Lower lobe of right lung (tissue), 2 donors: Measurements from ENCODE around the gene RMND5B. TPM values are rescaled to one million over a fixed set of nuclear protein-coding genes. Genes with fewer than 3 reads are reported as not detected.

ENCODE experiments used
- ATAC-seq, 2 donors: fragments of 200-7000 bp; cut with Tn5 transposase; one replicate each; pipeline ENCODE4 v1.9.1; 2020 to 2022; ENCODE audit warnings: mild to moderate bottlenecking in 2 of 2, moderate library complexity in 2 of 2
- DNase-seq: peaks from one replicate; pipeline ENCODE4 v3.0.0-alpha.2; 2020
- H3K27ac ChIP-seq: fragments of 200-600 bp; one replicate; pipeline ENCODE4 v1.8.0; 2022
- H3K27me3 ChIP-seq: fragments of 200-600 bp; one replicate; pipeline ENCODE4 v1.8.0; 2022; ENCODE audit warnings: low read depth
- H3K36me3 ChIP-seq: fragments of 200-600 bp; one replicate; pipeline ENCODE4 v1.8.0; 2022; ENCODE audit warnings: mild to moderate bottlenecking
- H3K4me1 ChIP-seq: fragments of 200-600 bp; one replicate; pipeline ENCODE4 v1.8.0; 2022
- H3K4me3 ChIP-seq: fragments of 200-600 bp; one replicate; pipeline ENCODE4 v1.8.0; 2022; ENCODE audit warnings: mild to moderate bottlenecking
- H3K9me3 ChIP-seq: fragments of 200-600 bp; one replicate; pipeline ENCODE4 v1.8.0; 2022
- intact Hi-C: fragments of 100-400 bp; cut with DNase I; formaldehyde crosslinking; loops from one replicate; pipeline ENCODE4 v1.11.0; 2022
- total RNA-seq: library from RNA; stranded (reverse); fragmentation: NEBNext Ultra II Directional; extraction: Animal tissue kit (Norgen Biotek cat#: 25700); gene quantifications from one replicate; pipeline ENCODE4 v1.2.1, GENCODE V29; 2021
- TF ChIP-seq, protein P1 (sequence below): fragments of 200-600 bp; IDR thresholded peaks from one replicate; pipeline ENCODE4 v1.8.0; 2022; ENCODE audit warnings: antibody characterized with exemption, mild to moderate bottlenecking
- donor health status: DM: no; HTN: yes; CAD: no; lungs with severe emphysema.

Gene RMND5B
- total RNA-seq, 1 donor from 2014 or later, result 38.6 TPM

DNA sequence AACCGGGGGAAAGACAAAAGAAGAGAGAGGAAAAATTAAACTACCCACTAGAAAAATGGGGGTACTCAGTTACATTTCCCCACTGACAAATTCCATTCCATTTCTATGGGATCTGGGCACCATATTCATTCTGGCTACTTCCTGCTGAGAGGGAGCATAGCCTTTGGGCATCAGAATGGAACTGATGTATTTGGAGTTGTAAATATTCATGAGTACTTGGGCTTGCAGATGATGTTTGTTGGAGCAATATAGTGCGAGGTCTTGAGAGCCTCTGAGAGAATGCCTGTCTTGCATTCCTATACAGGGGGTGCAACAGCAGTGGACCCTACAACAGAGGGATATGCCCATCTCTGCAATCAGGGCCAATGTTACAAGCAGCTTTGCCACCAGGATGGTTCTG is 39.6 kb downstream of the RMND5B start:
- H3K27me3 ChIP-seq, result peaks cover 8% of the 10 kb centered on the region
- H3K4me3 ChIP-seq, result no peak overlapping the region
- no peak overlapping the region for H3K27ac ChIP-seq
- TF ChIP-seq, protein P1, sequence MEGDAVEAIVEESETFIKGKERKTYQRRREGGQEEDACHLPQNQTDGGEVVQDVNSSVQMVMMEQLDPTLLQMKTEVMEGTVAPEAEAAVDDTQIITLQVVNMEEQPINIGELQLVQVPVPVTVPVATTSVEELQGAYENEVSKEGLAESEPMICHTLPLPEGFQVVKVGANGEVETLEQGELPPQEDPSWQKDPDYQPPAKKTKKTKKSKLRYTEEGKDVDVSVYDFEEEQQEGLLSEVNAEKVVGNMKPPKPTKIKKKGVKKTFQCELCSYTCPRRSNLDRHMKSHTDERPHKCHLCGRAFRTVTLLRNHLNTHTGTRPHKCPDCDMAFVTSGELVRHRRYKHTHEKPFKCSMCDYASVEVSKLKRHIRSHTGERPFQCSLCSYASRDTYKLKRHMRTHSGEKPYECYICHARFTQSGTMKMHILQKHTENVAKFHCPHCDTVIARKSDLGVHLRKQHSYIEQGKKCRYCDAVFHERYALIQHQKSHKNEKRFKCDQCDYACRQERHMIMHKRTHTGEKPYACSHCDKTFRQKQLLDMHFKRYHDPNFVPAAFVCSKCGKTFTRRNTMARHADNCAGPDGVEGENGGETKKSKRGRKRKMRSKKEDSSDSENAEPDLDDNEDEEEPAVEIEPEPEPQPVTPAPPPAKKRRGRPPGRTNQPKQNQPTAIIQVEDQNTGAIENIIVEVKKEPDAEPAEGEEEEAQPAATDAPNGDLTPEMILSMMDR, result no peak
- no peaks in the 10 kb centered on the region for H3K36me3 ChIP-seq
- DNase-seq (no peak), ATAC-seq (no peak)
- no peaks in the 10 kb centered on the region for H3K9me3 ChIP-seq
- intact Hi-C loops, result no loop called here
- no peaks in the 10 kb centered on the region for H3K4me1 ChIP-seq

DNA sequence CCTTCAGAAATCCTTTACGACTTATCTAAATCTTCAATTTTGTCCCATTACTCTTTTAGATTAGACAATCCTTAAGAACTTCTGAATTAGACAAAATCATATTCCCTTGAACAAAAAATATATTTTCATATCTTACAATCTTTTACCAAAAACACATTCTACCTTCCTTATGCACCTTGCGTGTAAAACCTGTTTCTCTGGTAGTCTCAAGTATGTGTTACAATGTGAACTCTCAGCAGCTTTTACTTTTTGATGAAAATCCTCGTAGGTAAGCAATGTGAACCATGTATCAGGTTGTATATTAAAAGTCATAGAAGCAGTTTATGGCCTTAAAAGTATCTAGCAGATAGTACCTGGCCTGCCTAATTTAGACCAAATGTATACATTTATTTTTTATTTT is 43.6 kb downstream of the RMND5B start:
- intact Hi-C loops, result no loop called here
- Histone ChIP-seq H3K27ac (no peak overlapping the region), H3K36me3 (no peaks in the 10 kb centered on the region), H3K4me1 (no peaks in the 10 kb centered on the region), H3K9me3 (no peaks in the 10 kb centered on the region), H3K4me3 (no peak overlapping the region), H3K27me3 (no peaks in the 10 kb centered on the region)
- ATAC-seq, result no peak
- DNase-seq, result no peak
- TF ChIP-seq, protein P1, result no peak

DNA sequence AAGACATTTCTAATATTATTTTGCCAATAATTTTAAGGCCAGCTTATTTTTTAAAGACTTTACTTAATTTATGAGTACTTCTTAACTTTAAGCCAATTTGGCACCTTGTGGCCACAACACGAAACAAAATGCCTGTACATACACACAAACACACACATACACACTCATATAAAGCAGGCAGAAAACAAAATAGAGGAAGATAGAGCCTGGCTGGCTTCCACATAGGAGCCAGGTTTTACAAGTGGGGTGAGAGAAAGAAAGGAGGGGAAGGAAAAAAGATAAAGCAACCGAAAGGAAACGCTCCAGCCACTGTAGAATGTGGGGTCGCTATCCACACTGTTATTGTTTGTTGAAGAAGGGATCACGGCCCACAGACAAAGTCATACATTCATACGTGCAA is 46.0 kb downstream of the RMND5B start:
- intact Hi-C loops, result no loop called here
- DNase-seq (no peak), ATAC-seq (no peak)
- Histone ChIP-seq H3K4me1 (no peaks in the 10 kb centered on the region), H3K27me3 (no peaks in the 10 kb centered on the region), H3K9me3 (no peaks in the 10 kb centered on the region), H3K36me3 (no peaks in the 10 kb centered on the region), H3K27ac (no peak overlapping the region), H3K4me3 (no peak overlapping the region)
- TF ChIP-seq, protein P1, result no peak

DNA sequence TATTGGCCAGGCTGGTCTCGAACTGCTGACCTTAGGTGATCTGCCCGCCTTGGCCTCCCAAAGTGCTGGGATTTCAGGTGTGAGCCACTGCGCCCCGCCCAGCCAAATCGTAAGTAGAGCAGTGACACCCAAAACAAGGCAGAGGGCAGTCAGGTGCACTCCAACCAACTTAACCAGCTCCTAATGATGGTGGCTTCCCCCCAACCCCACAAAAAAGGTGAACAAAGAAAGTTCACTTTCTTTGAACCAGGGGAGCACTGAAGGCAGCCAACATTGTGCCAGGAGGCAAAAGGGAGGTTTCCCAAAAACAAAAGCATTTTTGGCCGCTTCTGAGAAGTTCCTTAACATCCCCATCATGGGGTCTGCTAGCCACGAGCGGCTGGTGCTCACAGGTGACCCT is 46.8 kb downstream of the RMND5B start:
- no peaks in the 10 kb centered on the region for H3K9me3 ChIP-seq
- H3K4me1 ChIP-seq, result no peaks in the 10 kb centered on the region
- TF ChIP-seq, protein P1, result no peak
- DNase-seq (no peak), ATAC-seq (no peak)
- H3K27ac ChIP-seq, result no peak overlapping the region
- no peaks in the 10 kb centered on the region for H3K36me3 ChIP-seq
- intact Hi-C loops, result no loop called here
- H3K27me3 ChIP-seq, result no peaks in the 10 kb centered on the region
- H3K4me3 ChIP-seq, result no peak overlapping the region

DNA sequence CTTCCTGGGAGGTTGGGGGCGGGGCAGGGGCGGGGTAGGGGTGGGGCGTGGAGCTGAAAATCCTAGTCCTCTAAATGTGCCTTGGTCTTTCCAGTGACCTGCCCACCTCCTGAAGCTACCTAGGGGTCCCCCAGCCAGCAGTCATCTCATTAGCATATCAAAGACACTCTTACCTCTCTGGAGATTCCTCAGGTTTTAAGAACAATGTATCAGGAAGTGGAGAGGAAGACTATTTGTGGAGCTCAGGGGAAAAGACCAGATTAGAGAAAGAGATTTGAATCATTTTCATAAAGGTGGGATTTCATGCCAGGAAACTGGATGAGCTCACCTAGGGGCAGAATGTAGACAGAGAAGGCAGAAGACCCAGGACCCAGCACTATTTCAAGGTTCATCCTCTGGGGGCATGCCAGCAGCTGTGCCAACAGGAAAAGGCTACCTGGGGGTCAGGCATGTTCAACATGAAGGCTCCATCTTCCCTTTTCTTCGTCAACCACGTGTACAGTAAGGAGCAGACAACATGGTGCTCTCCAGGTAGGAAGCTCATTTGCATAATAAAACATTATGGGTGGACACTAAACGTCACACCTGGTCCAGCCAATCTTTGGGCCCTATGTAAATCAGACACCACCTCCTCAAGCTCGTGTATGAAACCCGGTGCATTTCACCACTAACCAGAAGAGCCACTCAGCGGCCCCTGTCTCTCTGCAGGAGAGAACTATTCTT is 49.5 kb downstream of the RMND5B start:
- TF ChIP-seq, protein P1, result no peak

More for the DNA sequence above, 49.5 kb downstream of the RMND5B start:
- ATAC-seq, result no peak
- H3K27ac ChIP-seq, result no peak overlapping the region
- DNase-seq, result no peak
- no peaks in the 10 kb centered on the region for H3K4me1 ChIP-seq
- H3K4me3 ChIP-seq, result no peak overlapping the region
- H3K27me3 ChIP-seq, result no peaks in the 10 kb centered on the region
- H3K9me3 ChIP-seq, result no peaks in the 10 kb centered on the region
- intact Hi-C loops, result no loop called here
- H3K36me3 ChIP-seq, result no peaks in the 10 kb centered on the region
